GM19240 (cell line): ENCODE results near the gene SKA3.
"Not testable (repeated sequence)": the region's sequence is repeated elsewhere in the genome, so short reads cannot be mapped to it uniquely, and the experiment has no call there.

Source experiments
- DNase-seq: peaks from one replicate; pipeline ENCODE4 v3.0.0; 2011; ENCODE audit warnings: low spot score; ENCODE audit not compliant: insufficient read length

SKA3 gene

GRCh38 chr13:21176215-21176981 lies at the start of gene SKA3, which contains the start of gene MRPL57:
Gene SKA3, minus strand, starts transcription at chr13:21176552. Its CDS starts 75 bp downstream, at chr13:21176477.
Gene MRPL57, plus strand, starts transcription at chr13:21176658. Its CDS starts 259 bp downstream, at chr13:21176917.
- DNase-seq: peak; percentile 78

GRCh38 chr13:21225082-21225481 lies 48.7 kb upstream of the SKA3 start:
- no peak for DNase-seq

- DNase-seq: no peak
Measured at GRCh38 chr13:21221268-21221667, 44.9 kb upstream of the SKA3 start.

GRCh38 chr13:21219716-21220115 lies 43.4 kb upstream of the SKA3 start:
- not testable (repeated sequence) for DNase-seq

- DNase-seq: no peak
Measured at GRCh38 chr13:21219036-21219381, 42.7 kb upstream of the SKA3 start.

GRCh38 chr13:21218351-21219035 lies 42.1 kb upstream of the SKA3 start:
- DNase-seq: peak; percentile 32

GRCh38 chr13:21216332-21216731 lies 40.0 kb upstream of the SKA3 start:
- no peak for DNase-seq

GRCh38 chr13:21215419-21215818 lies 39.1 kb upstream of the SKA3 start:
- not testable (repeated sequence) for DNase-seq

GRCh38 chr13:21212138-21212775 lies 35.9 kb upstream of the SKA3 start:
- no peak for DNase-seq

GRCh38 chr13:21208652-21209154 lies 32.4 kb upstream of the SKA3 start:
- no peak for DNase-seq

GRCh38 chr13:21202767-21203531 lies 26.6 kb upstream of the SKA3 start:
- DNase-seq: no peak

- not testable (repeated sequence) for DNase-seq
Measured at GRCh38 chr13:21201456-21202190, 25.3 kb upstream of the SKA3 start.

- not testable (repeated sequence) for DNase-seq
Measured at GRCh38 chr13:21198391-21198790, 22.0 kb upstream of the SKA3 start.

GRCh38 chr13:21197606-21198225 lies 21.4 kb upstream of the SKA3 start:
- DNase-seq: not testable (repeated sequence)

GRCh38 chr13:21194756-21195155 lies 18.4 kb upstream of the SKA3 start:
- not testable (repeated sequence) for DNase-seq

- DNase-seq: not testable (repeated sequence)
Measured at GRCh38 chr13:21186410-21186809, 10.1 kb upstream of the SKA3 start.

GRCh38 chr13:21181671-21182070 lies 5.3 kb upstream of the SKA3 start:
- DNase-seq: no peak

GRCh38 chr13:21176982-21177284 lies 581 bp upstream of the SKA3 start:
- peak; percentile 4 for DNase-seq

GRCh38 chr13:21175656-21176214 lies 617 bp downstream of the SKA3 start:
- DNase-seq: no peak

GRCh38 chr13:21173767-21174166 lies 2.6 kb downstream of the SKA3 start:
- not testable (repeated sequence) for DNase-seq
